GM03348 (cell line): ENCODE measurements around the gene CREBRF.
A peak's percentile ranks its signal among the peaks of the same experiment; 100 is the strongest.
"Not testable (repeated sequence)": the region's sequence is repeated elsewhere in the genome, so short reads cannot be mapped to it uniquely, and the experiment has no call there.

ENCODE experiments used
- DNase-seq: peaks from one replicate; pipeline ENCODE4 v3.0.0; 2012; ENCODE audit warnings: low spot score

The CREBRF gene

GRCh38 chr5:173035904-173036707 lies 20.0 kb upstream of the CREBRF start:
- no peak for DNase-seq

- no peak for DNase-seq
These were observed 17.0 kb upstream of the CREBRF start for GRCh38 chr5:173039188-173039587.

GRCh38 chr5:173039964-173040363 lies 16.2 kb upstream of the CREBRF start:
- no peak for DNase-seq

DNA sequence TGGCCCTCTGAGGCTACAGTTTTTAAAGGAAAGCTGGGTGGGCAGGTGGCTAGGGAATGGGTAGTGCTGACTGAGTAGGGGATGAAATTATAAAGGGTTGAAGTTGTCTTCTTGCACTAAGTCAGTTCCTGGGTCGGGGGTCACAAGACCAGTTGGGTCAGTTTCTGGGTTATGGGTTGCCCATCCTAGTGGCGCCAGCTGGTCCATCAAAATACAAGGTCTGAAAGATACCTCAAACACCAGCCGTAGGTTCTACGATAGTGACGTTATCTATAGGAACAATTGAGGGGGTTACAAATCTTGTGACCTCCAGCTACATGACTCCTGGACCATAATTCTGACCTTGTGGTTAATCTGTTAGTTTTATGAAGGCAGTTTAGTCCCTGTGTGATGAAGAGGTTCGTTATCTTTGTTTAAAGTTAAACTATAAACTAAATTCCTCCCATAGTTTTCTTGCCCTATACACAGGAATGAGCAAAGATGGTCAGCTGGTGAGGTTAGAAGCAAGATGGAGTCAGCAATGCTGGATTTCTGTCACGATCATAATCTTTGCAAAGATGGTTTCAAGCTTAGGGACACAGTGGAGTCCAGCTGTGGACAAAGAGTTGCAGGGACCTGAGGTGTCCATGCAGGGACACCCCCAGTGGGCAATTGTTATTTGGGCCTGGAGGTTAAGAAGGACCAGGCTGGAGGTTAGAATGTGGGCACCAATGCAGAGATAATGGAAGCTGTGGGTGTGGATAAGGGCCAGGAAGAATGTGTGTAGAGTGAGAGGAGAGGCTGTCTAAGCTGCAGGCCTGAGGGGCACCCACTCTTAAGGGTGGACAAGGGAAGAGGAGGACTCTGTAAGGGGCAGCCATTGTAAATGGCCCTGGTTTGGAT lies 14.0 kb upstream of the CREBRF start:
- no peak for DNase-seq

- no peak for DNase-seq
These were observed 13.4 kb upstream of the CREBRF start for GRCh38 chr5:173042763-173043107.

- DNase-seq = no peak
These were observed 10.7 kb upstream of the CREBRF start for GRCh38 chr5:173045474-173045873.

- DNase-seq = not testable (repeated sequence)
These were observed 8.9 kb upstream of the CREBRF start for GRCh38 chr5:173047096-173047837.

DNA sequence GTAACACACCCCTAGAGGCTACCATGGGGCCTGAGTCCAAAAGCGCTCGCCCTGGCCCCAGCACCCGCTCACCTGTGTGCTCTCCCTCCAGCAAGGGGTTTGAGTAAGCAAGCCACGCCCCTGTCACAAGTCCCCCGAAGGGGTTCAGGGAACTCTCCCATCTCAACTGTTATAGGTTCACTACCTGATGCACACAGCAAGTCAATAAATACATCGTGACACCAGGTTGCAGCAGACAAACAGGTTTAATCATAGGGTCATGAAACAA lies 8.4 kb upstream of the CREBRF start:
- DNase-seq = no peak

DNA sequence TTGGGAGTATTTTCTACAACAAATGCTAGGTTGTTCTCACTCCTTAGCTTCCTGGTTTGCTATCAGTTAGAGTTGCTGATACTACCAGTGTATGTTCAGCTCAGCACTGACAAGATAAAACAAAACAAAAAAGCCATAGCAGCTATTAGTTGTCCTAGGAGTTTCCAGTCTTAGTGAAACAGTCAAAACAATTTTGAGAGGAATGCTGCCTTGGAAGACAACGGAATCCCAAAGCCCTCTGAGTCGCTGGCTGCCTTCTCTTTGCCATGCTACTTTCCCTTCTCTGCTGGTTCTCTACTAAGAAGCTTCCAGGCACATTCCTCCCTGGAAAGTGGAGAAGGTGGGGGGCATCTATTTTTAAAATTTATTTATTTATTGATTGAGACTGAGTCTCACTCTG lies 5.4 kb upstream of the CREBRF start:
- DNase-seq = peak; percentile 37

GRCh38 chr5:173051746-173052145 lies 4.4 kb upstream of the CREBRF start:
- DNase-seq = peak; percentile 73

DNA sequence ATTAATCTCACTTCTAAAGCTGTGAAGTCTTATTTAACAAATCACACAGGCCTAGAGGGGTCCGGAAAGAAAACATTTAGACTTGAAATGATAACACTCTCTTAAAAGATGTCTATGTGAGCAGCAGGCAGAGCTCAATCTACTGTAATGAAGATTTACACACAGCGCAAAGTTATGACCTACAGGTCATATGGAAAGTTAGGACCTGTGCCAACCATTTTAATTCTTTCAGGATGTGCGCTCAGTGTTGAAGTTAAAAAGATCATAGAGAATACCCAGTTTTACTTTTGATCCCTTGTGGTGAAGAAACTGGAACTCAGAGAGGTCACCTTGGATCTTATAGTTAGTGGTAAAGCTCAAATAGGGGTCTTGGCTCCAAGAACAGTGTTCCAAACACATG lies 3.1 kb upstream of the CREBRF start:
- no peak for DNase-seq

DNA sequence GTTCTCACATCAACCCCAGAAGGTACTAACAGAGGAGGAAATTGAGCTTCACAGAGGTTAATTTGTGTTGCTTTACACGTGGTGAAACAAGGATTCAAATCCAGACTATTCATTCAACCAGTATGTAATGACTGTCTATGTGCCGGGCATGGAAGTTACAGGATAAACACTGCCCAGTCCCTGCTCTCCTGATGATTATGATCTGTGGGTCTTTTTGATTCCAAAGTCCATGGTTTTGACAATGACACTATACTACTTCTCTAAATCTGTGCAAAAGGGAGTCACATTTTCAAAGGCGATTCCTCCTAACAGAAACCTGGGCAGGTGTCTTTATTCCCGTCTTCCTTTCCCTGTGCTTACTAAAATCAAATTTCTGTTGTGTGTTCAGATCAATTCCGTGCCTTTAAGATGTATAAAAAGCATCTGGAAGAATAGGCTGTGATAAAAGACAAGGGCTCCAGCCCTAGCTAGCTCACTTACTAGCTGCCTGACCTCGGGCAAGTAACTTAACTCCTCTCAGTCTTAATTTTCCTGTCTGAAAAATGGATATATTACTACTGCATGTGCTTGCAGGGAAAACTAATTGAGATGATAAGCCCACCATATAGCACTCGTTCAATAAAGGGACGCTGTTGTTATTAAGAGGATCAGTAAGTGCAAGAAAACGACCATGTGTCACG lies 970 bp upstream of the CREBRF start:
- no peak for DNase-seq

DNA sequence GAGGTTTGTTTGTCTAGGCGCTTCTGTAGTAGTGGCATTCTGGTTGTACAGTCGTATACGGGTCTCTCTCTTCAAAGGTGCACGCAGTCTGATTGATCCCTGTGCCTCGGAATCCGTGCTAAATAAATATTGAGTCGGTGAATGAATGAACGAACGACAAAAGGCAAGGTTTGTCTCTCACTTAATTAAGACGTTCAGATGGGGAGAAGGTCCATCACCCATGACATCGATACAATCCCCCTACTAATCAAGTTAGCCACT lies 500 bp upstream of the CREBRF start:
- no peak for DNase-seq

- DNase-seq = peak; percentile 89
These were observed 570 bp downstream of the CREBRF start for GRCh38 chr5:173056783-173057061.

DNA sequence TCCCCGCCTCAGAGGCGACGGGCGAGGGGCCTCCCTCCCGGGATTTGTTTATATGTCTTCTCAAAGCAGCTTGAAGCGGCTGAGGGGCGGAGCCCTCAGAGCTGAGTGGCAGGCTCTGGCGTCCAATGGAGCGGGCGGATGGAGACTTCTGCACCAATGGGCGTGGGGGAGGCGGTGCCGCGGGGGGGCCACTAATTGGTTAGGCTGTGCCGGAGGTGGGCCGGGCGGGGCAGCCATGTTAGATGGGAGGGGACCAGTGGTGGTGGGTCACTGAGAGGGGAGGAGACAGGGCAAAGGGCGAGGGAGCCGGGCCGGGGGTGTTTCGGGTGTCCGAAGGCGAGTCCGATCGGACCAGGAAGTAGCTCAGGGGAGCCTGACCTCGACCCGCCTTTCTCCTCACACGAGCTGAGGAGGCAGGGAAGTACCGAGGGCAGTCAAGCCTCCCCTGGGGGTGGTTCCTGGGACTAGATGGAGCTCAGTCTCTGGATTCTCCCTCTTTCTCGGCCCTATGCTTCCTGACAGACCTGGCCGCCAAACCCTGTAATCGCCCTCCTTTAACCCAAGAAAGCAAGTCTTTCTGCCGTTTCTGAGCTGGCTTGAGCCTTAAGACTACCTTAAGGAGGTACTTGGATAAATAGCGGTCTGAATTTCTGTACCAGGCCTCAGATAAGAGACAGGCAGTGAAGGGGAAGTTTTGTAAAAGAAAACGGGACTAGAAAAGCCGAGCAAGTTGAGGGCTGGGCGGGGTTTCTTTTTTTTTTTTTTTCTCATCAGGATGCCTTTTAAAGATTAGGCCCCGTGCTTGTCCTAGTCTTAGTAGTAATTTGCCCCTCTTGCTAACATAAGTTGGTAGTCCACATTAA lies 1.1 kb downstream of the CREBRF start:
- DNase-seq = peak; percentile 99

- no peak for DNase-seq
These were observed 6.0 kb downstream of the CREBRF start for GRCh38 chr5:173062141-173062540.

DNA sequence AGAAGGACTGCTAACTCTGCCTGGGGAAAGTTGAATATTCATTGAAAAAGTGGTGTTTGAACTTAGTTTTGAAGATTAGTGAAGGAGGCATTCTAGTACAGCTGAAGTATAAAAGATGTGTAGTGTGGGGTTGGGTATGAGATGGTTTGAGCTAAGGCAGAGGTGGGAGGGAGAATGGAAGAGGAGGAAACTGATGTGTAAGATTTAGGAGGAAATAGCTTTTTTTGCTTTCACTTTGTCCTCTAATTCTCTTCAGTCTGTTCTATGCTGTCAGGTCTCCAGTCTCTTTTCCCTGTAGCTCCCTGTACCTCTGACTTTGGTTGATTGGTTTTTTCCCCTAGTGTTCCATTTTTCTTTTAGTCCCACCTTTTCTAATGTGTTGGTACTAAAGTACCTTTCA lies 9.0 kb downstream of the CREBRF start:
- DNase-seq = no peak

GRCh38 chr5:173069671-173070070 lies 13.5 kb downstream of the CREBRF start:
- DNase-seq = no peak

GRCh38 chr5:173075137-173075843 lies 19.1 kb downstream of the CREBRF start:
- DNase-seq = no peak

DNA sequence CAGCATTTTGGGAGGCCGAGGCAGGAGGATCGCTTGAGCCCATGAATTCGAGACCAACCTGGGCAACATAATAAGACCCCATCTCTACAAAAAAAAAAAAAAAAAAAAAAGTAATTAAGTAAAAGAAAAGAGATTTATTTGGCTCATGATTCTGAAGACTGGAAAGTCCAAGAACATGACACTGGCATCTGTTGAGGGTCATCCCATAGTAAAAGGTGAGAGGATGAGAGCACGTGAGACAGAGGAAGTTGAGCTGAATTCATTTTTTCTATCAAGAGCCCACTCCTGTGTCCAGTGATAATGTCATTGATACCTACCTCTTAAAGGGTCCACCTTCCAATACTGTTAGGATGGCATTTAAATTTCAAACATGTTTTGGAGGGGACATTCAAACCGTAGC lies 19.8 kb downstream of the CREBRF start:
- no peak for DNase-seq

DNA sequence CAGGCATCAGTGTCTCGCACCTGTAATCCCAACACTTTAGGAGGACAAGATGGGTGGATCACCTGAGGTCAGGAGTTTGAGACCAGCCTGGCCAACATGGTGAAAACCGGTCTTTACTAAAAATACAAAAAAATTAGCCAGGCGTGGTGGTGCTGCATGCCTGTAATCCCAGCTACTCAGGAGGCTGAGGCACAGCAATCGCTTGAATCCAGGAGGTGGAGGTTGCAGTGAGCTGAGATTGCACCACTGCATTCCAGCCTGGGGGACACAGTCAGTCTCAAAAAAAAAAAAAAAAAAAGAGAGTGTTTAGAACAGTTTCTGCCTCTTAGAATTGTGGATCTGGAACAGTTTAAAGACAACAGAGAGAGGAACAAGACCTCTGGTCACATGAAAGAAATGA lies 20.3 kb downstream of the CREBRF start:
- not testable (repeated sequence) for DNase-seq
